NCI-H524 (cell line): ENCODE measurements around the gene C2orf81.

Experiments
- DNase-seq, 2 experiments: peaks; one replicate each; lab custom pipeline; 2025; lab: John Stamatoyannopoulos, UW

Gene C2orf81

DNA sequence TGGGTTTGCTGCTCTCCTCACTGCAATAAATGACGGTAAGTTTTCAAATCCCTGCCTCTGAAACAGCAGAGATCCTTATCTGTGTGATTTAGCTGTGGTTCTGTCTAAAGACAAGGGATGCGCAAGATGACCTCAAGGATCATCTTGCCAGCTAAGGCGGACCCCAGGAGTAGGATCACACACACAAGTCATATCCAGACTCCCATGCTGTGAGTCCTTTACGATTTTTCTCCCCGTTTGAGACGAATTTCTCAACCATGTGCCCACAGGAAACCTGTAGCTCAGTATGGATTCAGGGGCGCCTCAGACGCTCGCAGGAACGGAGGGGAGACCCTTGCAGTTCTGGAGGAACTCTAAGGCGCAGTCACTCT lies 30.2 kb downstream of the C2orf81 start:
- DNase-seq = peak in 1 of 2 experiments; percentile 47

- DNase-seq = no peak
These were observed 30.8 kb downstream of the C2orf81 start for GRCh38 chr2:74390606-74391005.

DNA sequence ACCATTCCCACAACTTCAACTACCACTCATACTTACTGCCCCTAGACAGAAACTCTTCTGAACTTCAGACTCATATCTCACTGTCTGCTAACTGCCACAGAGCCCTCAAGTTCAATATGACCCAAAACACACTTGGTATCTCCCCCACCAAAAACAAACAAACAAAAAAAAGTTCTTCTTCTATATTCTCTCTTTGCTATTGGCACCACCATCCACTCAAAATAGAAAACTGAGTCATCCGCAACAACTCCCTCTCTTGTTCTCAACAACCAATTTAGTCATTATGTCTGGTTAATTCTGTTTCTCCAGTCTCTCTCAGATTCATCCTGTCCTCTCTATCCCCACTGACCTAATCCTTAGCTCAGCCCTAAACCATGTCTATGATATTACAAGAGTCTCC lies 34.1 kb downstream of the C2orf81 start:
- DNase-seq = no peak

DNA sequence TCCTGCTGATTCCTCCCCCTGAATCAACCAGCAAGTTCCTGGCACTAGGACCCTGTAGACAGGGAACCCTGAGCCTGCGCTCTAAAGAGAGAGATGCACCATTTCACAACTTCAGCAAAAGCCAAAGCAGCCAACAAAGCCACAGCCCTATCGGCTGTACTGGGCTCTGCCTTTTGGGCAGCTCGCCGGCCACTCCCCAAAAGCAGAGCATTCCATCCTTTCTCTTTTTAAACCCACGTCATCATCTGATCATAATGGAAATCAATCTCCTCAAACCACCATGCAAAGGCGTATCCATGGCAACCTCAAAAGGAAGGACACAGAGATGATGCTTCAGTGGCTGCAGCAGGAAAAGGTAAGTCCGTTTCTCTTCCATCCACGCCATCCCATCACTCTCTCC lies 36.0 kb downstream of the C2orf81 start:
- DNase-seq = no peak

DNA sequence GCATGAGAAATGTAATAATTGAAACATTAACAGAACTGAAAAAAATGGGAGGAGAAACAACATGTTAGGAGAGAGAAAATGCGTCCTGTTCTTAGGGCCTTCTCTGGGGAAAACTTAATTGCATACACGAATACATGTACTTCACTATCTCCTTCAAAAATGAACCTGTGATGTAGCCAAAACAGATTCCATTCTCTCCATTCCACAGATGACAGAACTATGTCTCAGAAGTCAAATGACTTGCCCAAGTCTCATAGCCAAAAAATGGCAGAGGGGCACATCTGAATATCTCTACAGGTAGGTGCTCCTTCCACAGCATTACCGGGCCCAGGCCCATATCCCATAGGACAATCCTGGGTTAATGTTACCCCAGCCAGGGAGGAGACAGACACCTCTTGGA lies 37.4 kb downstream of the C2orf81 start:
- no peak for DNase-seq

GRCh38 chr2:74383254-74383653 lies 38.2 kb downstream of the C2orf81 start:
- no peak for DNase-seq

DNA sequence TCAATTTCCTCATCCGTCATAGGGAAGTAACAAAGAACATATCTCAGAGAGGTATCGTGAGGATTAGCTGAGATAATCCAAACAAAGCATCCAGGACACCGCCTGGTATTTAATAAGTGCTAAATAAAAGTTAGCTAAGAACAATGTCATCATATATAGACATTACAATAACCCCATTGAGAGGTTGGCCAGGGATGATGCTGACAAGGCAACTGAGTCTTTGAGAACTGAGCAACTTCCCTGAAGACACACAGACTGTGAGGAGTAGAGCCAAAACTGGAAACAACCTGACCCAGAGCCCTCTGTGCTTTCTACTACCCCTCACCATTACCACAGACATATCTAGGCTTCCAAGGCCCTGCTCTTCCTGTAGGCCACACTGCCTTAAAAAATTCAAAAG lies 39.7 kb downstream of the C2orf81 start:
- DNase-seq = no peak

DNA sequence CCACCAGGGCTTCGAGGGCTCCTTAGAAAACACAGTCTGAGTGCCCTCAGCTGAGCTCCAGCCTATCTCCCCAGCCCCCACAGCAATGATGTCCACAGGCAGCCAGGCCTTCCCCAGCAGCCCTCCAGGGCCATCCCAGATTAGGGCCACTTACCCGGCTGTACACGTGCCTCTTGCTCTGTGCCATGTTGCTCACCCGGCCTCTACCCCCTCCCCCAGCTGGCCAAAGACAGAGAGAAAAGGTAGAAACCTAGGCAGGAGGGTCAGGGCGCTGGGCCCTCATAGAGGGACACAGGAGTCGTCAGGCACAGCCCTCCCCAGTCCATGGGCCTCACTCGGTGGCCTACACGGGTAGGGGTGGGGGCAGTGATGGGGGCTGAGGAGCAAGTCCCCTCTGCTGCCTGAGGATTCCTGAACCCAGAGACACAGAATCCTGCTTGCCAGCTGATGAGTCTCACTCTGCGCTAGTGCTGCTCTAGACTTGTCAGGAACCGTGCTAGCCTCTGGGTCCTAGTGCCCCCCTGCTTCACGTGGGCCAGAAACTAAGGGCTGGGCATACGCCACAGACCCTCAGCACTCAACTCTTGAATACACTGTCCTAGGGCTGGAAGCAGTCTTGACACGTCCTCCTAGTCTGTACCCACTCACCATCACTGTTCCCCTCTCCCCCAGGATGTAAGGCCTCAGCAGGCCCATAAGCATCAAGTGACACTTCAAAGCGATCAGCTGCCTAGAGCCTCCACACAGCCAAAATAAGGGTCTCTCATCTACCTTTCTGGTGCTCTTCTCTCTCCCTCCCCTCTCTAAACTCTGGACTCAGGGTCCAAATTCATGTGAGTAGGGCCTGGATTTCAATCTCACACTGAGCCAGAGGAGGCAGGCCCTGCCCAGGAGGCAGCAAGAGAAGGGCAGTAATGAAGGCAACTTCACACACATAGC lies 41.3 kb downstream of the C2orf81 start, which contains the start of gene DCTN1:
Gene DCTN1 (minus strand): TSS at position 461 of the 939 bp plus-strand sequence. CDS start 274 bp downstream, at position 187.
- DNase-seq = peak in 1 of 2 experiments; percentile 6

DNA sequence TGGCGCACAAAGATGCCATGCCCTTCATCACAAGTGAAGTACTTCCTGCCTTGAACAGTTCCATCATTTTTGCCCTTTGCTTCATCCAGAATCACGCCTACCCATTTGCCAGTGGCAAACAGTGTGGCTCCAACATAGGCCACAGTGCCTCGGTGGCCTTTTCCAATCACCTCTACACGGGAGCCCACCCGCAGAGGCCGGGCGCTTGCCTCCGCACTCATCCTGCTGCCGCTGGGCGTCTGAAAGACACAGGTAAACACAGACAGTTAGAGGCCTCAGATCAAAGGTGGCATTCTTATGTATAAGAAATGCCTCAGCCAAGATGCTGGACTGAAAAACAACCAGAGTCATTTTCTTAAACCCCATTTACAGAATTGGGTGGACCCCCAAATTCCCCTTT lies 43.4 kb downstream of the C2orf81 start:
- no peak for DNase-seq

GRCh38 chr2:74375838-74376237 lies 45.6 kb downstream of the C2orf81 start:
- no peak for DNase-seq

DNA sequence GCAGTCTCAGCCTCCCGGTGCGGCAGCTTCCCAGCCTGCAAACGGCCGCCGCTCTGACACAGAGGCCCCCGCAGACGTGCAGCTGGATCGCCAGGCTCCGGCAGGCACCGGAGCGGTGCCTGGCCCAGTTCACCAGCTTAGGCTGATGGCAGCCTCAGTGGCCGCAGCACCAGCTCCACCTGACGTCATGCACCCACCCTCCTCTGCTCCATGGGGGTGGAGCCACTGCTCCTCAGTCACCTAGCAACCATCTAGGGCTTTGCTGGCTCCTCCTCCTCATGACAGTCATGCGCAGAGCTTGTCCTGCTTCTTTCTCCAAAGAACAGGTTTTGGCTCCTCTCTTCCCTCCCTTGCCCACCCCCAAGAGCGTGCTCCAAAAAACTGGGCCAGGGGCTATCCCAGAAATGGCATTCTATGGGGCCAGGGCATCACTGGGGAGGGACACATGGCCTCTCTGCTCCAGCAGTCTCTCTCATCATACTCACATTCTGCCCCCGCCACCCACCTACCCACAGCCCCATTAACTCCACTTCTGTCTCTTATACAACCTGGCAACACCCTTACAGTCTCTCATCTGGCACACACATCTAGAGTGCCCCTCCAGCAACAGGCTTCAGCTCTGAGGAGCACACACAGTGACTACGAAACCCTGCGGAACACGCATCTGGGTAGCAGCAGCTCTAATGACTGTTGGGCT lies 46.8 kb downstream of the C2orf81 start:
- peak; percentile 20 to 64 for DNase-seq

- no peak for DNase-seq
These were observed 47.4 kb downstream of the C2orf81 start for GRCh38 chr2:74373985-74374384.

GRCh38 chr2:74373221-74373676 lies 48.2 kb downstream of the C2orf81 start:
- DNase-seq = peak in 1 of 2 experiments; percentile 32

GRCh38 chr2:74372674-74373073 lies 48.7 kb downstream of the C2orf81 start:
- no peak for DNase-seq

DNA sequence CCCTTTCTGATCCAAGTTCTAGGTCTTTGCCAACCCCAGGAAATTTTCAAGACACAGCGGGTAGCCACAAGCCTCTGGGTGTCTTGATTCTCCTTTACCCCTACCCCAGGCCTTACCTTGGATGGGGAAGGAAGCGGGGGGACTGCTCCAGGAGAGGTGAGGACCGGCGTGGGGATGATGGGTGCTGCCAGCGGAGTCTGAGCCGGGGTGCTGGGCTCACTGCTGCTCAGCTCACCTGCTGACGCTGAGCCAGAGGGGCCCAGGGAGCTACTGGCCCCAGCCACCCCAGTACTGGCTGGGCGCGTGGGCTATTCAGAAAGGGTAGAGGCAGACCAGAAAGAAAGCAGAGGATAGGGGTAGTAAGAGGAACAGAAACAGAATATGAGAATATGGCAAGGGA lies 50.0 kb downstream of the C2orf81 start:
- no peak for DNase-seq

DNA sequence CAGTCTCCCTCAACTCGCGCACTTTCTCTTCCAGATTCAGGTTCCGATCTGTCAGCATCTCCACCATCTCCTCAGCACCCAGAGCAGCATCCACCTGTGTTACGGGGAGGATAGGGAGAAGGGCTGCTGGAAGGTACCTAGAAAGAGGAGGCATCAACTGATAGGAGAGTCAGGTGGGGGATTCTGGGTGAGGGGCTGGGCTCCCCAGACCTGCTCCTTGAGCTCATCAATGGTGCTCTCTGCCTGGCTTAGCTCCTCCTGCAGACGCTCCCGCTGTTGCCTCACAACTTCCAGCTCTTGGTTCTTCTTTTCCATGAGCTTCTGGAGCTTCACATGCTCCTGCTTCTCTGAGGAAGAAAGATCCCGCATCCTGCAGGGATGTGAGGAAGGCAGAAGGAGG lies 51.4 kb downstream of the C2orf81 start:
- DNase-seq = no peak

DNA sequence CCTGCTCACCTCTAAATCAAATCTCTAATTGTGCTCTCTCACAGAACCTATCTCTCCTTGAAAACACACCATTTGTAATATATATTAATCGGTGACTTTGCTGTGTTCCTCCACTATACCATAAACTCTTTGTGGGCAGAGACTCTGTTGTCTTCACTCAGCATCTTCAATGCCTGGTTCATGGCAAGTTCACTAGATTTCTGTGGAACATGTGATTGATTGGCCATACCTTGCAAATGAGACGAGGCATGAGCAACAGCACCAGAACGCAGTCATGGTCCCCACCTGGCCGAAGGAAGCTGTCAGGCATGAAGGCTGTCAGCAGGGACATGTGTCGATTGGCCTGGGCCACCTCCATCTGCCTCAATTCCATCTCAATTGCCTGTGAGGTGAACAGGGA lies 52.9 kb downstream of the C2orf81 start:
- no peak for DNase-seq

GRCh38 chr2:74367789-74368188 lies 53.6 kb downstream of the C2orf81 start:
- no peak for DNase-seq

DNA sequence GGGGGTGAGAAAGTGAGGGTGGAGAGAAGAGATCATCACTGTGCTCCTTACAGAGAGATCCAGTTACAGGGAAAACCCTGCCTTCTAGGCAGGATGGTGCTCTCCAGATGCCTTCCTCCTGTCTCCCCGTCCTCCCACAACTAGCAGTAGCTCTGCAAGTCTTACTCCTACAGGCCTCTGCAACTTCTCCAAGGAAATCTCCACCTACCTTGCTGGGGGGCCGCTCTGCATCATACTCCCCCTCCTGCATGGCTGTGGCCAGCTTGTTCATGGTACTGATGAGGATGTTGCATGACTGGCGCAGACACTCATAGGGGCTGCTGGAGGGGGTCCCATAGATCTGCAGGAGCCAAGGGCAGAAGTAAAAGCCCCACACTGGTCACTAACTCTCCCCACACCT lies 55.4 kb downstream of the C2orf81 start:
- DNase-seq = no peak

DNA sequence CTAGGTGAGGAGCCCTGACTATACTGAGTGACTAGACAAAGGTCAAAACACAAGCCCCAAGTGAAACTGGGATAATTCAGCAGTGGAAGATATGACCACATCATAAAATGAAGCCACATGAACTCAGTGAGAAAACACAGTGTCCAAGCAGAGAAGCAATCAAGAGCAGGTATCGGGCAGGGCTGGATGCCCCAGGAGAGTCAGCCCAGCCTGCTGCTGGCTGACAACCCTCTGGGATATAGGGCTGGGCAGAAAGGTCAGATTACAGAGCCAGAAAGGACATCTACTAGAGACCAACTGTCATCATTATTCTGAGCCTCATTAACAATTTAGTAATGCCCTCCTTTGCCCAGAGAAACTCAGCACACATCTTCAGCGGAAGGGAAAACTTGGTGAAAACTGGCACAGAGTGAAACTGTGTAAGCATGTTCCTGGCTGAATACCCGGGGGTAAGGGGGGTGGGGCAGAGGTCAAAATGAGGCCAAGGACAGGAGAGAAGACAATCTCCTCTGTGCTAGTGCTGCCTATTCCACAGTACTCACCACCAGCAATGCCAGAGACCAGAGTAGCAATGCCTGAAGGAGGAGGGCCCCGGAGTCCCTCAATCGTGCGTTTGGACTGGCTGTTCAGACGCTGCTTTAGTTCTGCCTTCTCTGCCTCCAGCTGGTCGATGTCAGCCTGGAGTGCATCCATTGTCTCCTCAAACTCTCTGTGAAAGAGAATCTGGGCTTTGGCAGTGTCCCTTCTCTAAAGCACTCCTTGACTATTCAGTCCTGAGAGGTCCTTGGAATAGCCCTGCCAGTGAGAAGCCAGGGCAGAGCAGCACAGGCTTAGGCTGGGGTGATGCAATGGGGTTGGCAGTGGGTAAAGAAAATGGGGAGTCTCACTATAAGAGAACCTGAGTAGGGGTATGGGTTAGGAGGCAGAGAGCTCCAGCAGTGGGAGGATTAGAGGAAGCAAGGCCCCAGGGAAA lies 56.6 kb downstream of the C2orf81 start:
- DNase-seq = no peak
